ENCODE measurements around the gene ZFYVE9.

Gene ZFYVE9

DNA sequence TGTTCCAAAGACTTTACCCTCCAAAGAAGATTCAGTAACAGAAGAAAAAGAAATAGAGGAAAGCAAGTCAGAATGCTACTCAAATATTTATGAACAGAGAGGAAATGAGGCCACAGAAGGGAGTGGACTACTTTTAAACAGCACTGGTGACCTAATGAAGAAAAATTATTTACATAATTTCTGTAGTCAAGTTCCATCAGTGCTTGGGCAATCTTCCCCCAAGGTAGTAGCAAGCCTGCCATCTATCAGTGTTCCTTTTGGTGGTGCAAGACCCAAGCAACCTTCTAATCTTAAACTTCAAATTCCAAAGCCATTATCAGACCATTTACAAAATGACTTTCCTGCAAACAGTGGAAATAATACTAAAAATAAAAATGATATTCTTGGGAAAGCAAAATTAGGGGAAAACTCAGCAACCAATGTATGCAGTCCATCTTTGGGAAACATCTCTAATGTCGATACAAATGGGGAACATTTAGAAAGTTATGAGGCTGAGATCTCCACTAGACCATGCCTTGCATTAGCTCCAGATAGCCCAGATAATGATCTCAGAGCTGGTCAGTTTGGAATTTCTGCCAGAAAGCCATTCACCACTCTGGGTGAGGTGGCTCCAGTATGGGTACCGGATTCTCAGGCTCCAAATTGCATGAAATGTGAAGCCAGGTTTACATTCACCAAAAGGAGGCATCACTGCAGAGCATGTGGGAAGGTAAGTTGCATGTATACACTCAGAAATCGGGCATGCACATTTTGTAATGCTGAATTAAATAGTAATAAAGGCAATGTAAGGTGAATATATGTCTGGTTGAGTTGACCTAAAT lies 97.2 kb downstream of the ZFYVE9 start:
- no peak for DNase-seq (ENCODE audit: extremely low spot score)
- ChIA-PET CTCF (no interaction called here), POLR2A (no interaction called here)
- TF ChIP-seq FOXA1 (IDR thresholded peaks at IDR 0.05): no peak
- no peak for TF ChIP-seq TARDBP (IDR thresholded peaks at IDR 0.05)
- no peak for TF ChIP-seq CTBP1 (IDR thresholded peaks at IDR 0.05; ENCODE audit: borderline replicate concordance)
- no peak for TF ChIP-seq ZNF384 (IDR thresholded peaks at IDR 0.05)
- TF ChIP-seq L3MBTL2 (conservative IDR thresholded peaks at IDR 0.05): no peak
- no peak for TF ChIP-seq PKNOX1 (IDR thresholded peaks at IDR 0.05)
- no peak for TF ChIP-seq ELF4 (IDR thresholded peaks at IDR 0.05)
- TF ChIP-seq SP1 (IDR thresholded peaks at IDR 0.05): no peak
- no peak for TF ChIP-seq NFRKB (IDR thresholded peaks at IDR 0.05)
- TF ChIP-seq FOXK2 (IDR thresholded peaks at IDR 0.05): no peak
- no peak for TF ChIP-seq BHLHE40 (IDR thresholded peaks at IDR 0.05; ENCODE audit: borderline replicate concordance)
- TF ChIP-seq LEF1 (IDR thresholded peaks at IDR 0.05; ENCODE audit: borderline replicate concordance): no peak

DNA sequence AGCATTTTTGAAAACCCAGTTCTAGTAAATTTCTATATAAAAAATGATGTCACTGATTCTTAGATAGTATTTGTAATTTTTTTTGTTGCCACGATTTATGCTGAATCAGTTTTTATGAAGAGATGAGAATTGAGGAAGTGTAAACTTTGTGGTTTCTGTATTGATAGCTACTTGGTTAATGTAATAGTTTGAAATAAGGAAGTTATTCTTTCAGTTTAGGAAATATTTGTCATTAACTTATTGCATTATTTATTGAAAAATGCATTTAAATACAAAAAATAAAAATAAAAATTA lies 97.8 kb downstream of the ZFYVE9 start:
- POLR2A ChIA-PET: no interaction called here
- no peak for TF ChIP-seq CTBP1 (IDR thresholded peaks at IDR 0.05; ENCODE audit: borderline replicate concordance)
- no peak for TF ChIP-seq FOXM1 (IDR thresholded peaks at IDR 0.05; ENCODE audit: borderline replicate concordance)
- no peak for TF ChIP-seq PKNOX1 (IDR thresholded peaks at IDR 0.05)
- TF ChIP-seq ZNF384 (IDR thresholded peaks at IDR 0.05): no peak
- TF ChIP-seq FOXA1 (IDR thresholded peaks at IDR 0.05): no peak
- TF ChIP-seq BHLHE40 (IDR thresholded peaks at IDR 0.05; ENCODE audit: borderline replicate concordance): no peak
- TF ChIP-seq FOXK2 (IDR thresholded peaks at IDR 0.05): no peak
- TF ChIP-seq ELF4 (IDR thresholded peaks at IDR 0.05): no peak
- no peak for TF ChIP-seq TARDBP (IDR thresholded peaks at IDR 0.05)
- TF ChIP-seq LEF1 (IDR thresholded peaks at IDR 0.05; ENCODE audit: borderline replicate concordance): no peak
- TF ChIP-seq SUZ12 (IDR thresholded peaks at IDR 0.05): no peak
- TF ChIP-seq HDGF (IDR thresholded peaks at IDR 0.05; ENCODE audit: borderline replicate concordance): no peak
- TF ChIP-seq L3MBTL2 (conservative IDR thresholded peaks at IDR 0.05): no peak
- no peak for DNase-seq (ENCODE audit: extremely low spot score)
- CTCF ChIA-PET: no interaction called here

DNA sequence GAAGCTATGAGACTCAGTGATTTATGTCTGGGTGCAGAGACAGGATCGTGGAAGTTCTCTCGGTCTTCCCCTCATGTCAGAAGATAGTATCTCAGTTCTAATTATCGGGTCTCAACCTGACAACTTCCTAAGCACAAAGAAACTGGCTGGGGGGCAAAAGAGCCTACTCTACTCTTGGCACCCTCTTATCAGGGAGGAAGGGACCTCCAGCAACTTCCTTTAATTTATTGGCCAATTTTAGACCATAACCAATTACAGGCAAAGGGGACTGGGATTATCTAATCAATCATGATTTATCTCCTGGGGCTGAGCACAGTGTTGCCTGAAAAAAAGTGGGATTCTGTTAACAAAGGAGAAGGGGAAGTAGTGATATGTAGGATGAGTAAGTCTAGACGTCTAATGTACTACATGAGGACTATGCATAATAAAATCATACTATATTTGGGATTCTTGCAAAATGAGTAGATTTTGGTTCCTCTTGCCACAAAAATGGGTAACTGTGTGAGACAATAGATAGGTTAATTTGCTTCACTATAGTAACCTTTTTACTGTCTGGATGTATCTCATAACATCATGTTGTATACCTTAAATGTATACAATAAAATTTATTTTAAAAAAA lies 98.8 kb downstream of the ZFYVE9 start:
- ChIA-PET POLR2A (no interaction called here), CTCF (no interaction called here)
- peak; percentile 7 for DNase-seq (ENCODE audit: extremely low spot score)
- TF ChIP-seq CTBP1 (IDR thresholded peaks at IDR 0.05; ENCODE audit: borderline replicate concordance) (no peak), PKNOX1 (IDR thresholded peaks at IDR 0.05) (peak; percentile 39), TARDBP (IDR thresholded peaks at IDR 0.05) (no peak), ZNF384 (IDR thresholded peaks at IDR 0.05) (no peak), SP1 (IDR thresholded peaks at IDR 0.05) (no peak), HDGF (IDR thresholded peaks at IDR 0.05; ENCODE audit: borderline replicate concordance) (no peak), ARNT (IDR thresholded peaks at IDR 0.05) (no peak)

GRCh38 chr1:52243221-52243987 lies 101.5 kb downstream of the ZFYVE9 start:
- DNase-seq (ENCODE audit: extremely low spot score): no peak
- ChIA-PET POLR2A (no interaction called here), CTCF (no interaction called here)
- TF ChIP-seq LEF1 (IDR thresholded peaks at IDR 0.05; ENCODE audit: borderline replicate concordance): no peak
- TF ChIP-seq HDGF (IDR thresholded peaks at IDR 0.05; ENCODE audit: borderline replicate concordance): no peak
- no peak for TF ChIP-seq FOXA1 (IDR thresholded peaks at IDR 0.05)
- no peak for TF ChIP-seq SP1 (IDR thresholded peaks at IDR 0.05)
- no peak for TF ChIP-seq TARDBP (IDR thresholded peaks at IDR 0.05)
- TF ChIP-seq PKNOX1 (IDR thresholded peaks at IDR 0.05): no peak

- DNase-seq (ENCODE audit: extremely low spot score): no peak
- ChIA-PET POLR2A (no interaction called here), CTCF (no interaction called here)
- TF ChIP-seq TARDBP (IDR thresholded peaks at IDR 0.05) (no peak), ARNT (IDR thresholded peaks at IDR 0.05) (no peak), FOXM1 (IDR thresholded peaks at IDR 0.05; ENCODE audit: borderline replicate concordance) (no peak), FOXA1 (IDR thresholded peaks at IDR 0.05) (no peak), ELF4 (IDR thresholded peaks at IDR 0.05) (no peak), LEF1 (IDR thresholded peaks at IDR 0.05; ENCODE audit: borderline replicate concordance) (no peak), CTBP1 (IDR thresholded peaks at IDR 0.05; ENCODE audit: borderline replicate concordance) (no peak), ZNF384 (IDR thresholded peaks at IDR 0.05) (no peak), BHLHE40 (IDR thresholded peaks at IDR 0.05; ENCODE audit: borderline replicate concordance) (no peak)
Observed at GRCh38 chr1:52249831-52250230, 107.9 kb downstream of the ZFYVE9 start.
